ENCODE measurements around the gene SHB.

Gene SHB

GRCh38 chr9:38081356-38082108 is 12.5 kb upstream of the SHB start:
- TF ChIP-seq CTCF (conservative IDR thresholded peaks at IDR 0.05) = no peak
- no peak overlapping the region for H3K27ac ChIP-seq

GRCh38 chr9:38079461-38080031 is 10.5 kb upstream of the SHB start:
- TF ChIP-seq CTCF (conservative IDR thresholded peaks at IDR 0.05) = no peak

GRCh38 chr9:38075272-38075671 is 6.2 kb upstream of the SHB start:
- no peak overlapping the region for H3K27ac ChIP-seq

More at GRCh38 chr9:38079461-38080031, 10.5 kb upstream of the SHB start:
- no peak overlapping the region for H3K27ac ChIP-seq

GRCh38 chr9:38074441-38074961 is 5.5 kb upstream of the SHB start:
- no peak overlapping the region for H3K27ac ChIP-seq
- no peak for TF ChIP-seq CTCF (conservative IDR thresholded peaks at IDR 0.05)

More at GRCh38 chr9:38075272-38075671, 6.2 kb upstream of the SHB start:
- no peak for TF ChIP-seq CTCF (conservative IDR thresholded peaks at IDR 0.05)

GRCh38 chr9:38073882-38074281 is 4.9 kb upstream of the SHB start:
- TF ChIP-seq CTCF (conservative IDR thresholded peaks at IDR 0.05) = no peak
- no peak overlapping the region for H3K27ac ChIP-seq

GRCh38 chr9:38071470-38072134 is 2.6 kb upstream of the SHB start:
- peak overlapping the region; percentile 98 for H3K27ac ChIP-seq
- no peak for TF ChIP-seq CTCF (conservative IDR thresholded peaks at IDR 0.05)
